ELF-1 (cell line): Measurements from ENCODE around the gene DPYSL3.

Experiments used
- DNase-seq: peaks from one replicate; pipeline ENCODE4 v3.0.0-alpha.2; 2016; ENCODE audit warnings: low read depth, low spot score

DPYSL3 gene

GRCh38 chr5:147512659-147513379, 3.0 kb upstream of the DPYSL3 start:
- DNase-seq = no peak

GRCh38 chr5:147510885-147511284, 1.0 kb upstream of the DPYSL3 start:
- DNase-seq = no peak

- DNase-seq = peak; percentile 45
Observed at GRCh38 chr5:147509041-147509709, 693 bp downstream of the DPYSL3 start.

- DNase-seq = no peak
Observed at GRCh38 chr5:147508711-147509040, 1.2 kb downstream of the DPYSL3 start.

GRCh38 chr5:147507480-147508126, 2.3 kb downstream of the DPYSL3 start:
- no peak for DNase-seq

GRCh38 chr5:147504535-147504934, 5.3 kb downstream of the DPYSL3 start:
- DNase-seq = no peak

GRCh38 chr5:147504011-147504410, 5.9 kb downstream of the DPYSL3 start:
- DNase-seq = no peak

GRCh38 chr5:147490989-147491388, 18.9 kb downstream of the DPYSL3 start:
- DNase-seq = no peak

- DNase-seq = no peak
Observed at GRCh38 chr5:147487031-147487750, 22.7 kb downstream of the DPYSL3 start.

GRCh38 chr5:147485814-147486213, 24.1 kb downstream of the DPYSL3 start:
- no peak for DNase-seq

GRCh38 chr5:147485046-147485445, 24.8 kb downstream of the DPYSL3 start:
- no peak for DNase-seq

- DNase-seq = no peak
Observed at GRCh38 chr5:147484708-147485020, 25.2 kb downstream of the DPYSL3 start.

GRCh38 chr5:147483961-147484707, 25.7 kb downstream of the DPYSL3 start:
- no peak for DNase-seq

GRCh38 chr5:147483188-147483790, 26.6 kb downstream of the DPYSL3 start:
- no peak for DNase-seq

GRCh38 chr5:147482706-147483180, 27.1 kb downstream of the DPYSL3 start:
- no peak for DNase-seq

GRCh38 chr5:147481874-147482705, 27.8 kb downstream of the DPYSL3 start:
- DNase-seq = no peak

- no peak for DNase-seq
Observed at GRCh38 chr5:147481376-147481775, 28.5 kb downstream of the DPYSL3 start.

- no peak for DNase-seq
Observed at GRCh38 chr5:147479949-147480348, 29.9 kb downstream of the DPYSL3 start.

GRCh38 chr5:147479444-147479843, 30.4 kb downstream of the DPYSL3 start:
- no peak for DNase-seq

GRCh38 chr5:147474140-147474539, 35.7 kb downstream of the DPYSL3 start:
- no peak for DNase-seq
